IPS DF 4.7 (cell line): ENCODE results near the gene XK.
"Not testable (repeated sequence)": the region's sequence is repeated elsewhere in the genome, so short reads cannot be mapped to it uniquely, and the experiment has no call there.

Source experiments
- DNase-seq: peaks from one replicate; pipeline ENCODE4 v3.0.0-alpha.2; 2013; ENCODE audit warnings: low spot score; ENCODE audit errors: extremely low read depth

The XK gene, protein sequence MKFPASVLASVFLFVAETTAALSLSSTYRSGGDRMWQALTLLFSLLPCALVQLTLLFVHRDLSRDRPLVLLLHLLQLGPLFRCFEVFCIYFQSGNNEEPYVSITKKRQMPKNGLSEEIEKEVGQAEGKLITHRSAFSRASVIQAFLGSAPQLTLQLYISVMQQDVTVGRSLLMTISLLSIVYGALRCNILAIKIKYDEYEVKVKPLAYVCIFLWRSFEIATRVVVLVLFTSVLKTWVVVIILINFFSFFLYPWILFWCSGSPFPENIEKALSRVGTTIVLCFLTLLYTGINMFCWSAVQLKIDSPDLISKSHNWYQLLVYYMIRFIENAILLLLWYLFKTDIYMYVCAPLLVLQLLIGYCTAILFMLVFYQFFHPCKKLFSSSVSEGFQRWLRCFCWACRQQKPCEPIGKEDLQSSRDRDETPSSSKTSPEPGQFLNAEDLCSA

GRCh38 chrX:37685381-37686359, at the start of gene XK:
TSS of gene XK (plus strand) at chrX:37685791. CDS start at chrX:37685962, 171 bp downstream.
- DNase-seq: no peak

DNA sequence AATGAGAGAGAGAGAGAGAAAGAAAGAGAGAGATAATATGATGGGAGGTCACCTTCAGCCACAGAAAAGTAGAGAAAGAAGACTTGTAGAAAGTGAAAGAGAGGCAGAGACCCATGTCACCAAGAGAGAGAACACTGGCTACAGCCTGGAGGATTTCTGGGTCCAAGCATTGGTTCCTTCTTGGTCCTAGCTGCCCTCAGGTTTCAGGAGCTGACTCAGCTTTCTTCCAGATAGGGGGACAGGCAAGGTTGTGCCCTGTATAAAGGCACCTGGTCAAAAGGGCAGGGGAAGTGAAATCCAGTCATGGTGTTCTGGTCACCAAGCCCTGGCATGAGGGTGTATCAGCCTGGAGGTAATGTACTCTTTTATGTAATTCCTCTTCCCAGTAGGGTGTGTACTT, 47.5 kb upstream of the XK start:
- DNase-seq: no peak

DNA sequence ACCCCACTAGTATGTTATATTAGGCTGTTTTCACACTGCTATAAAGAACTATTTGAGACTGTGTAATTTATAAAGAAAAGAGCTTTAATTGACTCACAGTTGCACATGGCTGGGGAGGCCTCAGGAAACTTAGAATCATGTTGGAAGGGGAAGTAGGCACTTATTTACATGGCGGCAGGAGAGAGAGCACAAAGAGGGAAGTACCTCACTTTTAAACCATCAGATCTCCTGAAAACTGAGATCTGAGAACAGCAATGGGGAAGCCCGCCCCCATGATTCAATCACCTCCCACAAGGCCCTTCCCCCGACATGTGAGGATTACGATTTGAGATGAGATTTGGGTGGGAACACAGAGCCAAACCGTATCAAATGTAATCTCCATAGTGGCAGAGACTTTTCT, 45.4 kb upstream of the XK start:
- no peak for DNase-seq

GRCh38 chrX:37641859-37642258, 43.7 kb upstream of the XK start:
- DNase-seq: no peak

DNA sequence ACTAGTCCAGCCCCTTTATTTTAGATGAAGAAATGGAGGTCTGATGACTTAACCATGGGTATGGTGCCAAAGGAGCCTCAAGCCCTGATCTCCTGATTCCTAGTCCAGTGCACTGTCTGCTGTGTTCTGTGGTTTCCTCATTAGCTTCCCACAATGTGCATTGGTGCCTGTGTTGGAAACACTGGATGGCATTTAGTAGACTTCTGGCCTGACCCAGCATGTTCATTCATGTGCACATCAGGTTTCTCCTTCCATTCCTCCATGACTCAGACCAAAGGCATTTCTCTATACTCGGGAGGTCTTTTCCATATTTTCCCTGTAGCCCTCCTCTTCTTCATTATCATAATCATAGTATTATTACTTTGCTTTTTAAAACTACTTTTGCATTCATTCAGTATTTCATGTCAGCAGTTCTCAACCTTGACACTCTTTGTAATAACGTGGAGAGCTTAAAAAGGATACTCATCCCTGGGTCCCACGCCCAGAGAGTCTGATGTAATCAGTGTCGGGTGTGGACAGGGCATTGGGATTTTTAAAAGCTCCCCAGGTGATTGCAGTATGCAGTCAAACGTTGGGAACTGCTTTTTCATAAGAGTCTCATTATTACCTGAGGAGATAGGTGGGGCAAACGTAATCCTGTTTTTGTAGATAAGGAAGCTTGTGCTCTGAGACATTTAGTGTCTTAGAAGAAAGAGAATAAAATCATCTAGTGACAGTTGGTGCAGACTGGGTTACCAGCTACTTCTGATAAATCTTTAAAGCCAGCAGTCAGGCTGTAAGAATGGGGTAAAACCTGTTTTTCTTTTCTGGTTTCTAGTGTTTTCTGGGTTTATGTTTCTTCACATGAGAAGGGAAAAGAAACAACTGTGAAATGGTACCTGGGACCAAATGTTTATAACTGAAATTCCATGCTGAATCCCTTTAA, 40.9 kb upstream of the XK start:
- no peak for DNase-seq

DNA sequence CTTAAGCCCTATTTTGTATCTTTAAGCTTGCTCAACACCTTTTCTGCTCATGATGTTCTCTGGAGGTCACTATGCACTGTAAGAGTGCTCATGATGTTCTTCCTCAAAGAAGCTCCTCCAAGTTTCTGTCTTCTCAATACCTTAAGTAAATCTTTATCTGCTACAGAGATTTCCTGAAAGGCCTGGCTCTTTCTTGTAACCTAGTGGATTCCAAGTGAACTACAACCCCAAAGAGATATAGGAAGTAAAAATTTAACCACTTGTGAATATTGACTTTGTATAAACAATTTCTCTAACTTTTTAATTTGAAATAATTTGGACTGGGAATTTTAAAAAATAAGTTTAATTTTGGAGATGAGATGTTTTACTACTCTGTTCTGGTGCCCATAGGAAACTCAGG, 39.3 kb upstream of the XK start:
- DNase-seq: no peak

DNA sequence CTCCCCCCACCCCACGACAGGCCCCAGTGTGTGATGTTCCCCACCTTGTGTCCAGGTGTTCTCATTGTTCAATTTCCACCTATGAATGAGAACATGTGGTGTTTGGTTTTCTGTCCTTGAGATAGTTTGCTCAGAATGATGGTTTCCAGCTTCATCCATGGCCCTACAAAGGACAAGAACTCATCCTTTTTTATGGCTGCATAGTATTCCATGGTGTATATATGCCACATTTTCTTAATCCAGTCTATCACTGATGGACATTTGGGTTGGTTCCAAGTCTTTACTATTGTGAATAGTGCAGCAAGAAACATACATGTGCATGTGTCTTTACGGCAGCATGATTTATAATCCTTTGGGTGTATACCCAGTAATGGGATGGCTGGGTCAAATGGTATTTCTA, 34.7 kb upstream of the XK start:
- not testable (repeated sequence) for DNase-seq

DNA sequence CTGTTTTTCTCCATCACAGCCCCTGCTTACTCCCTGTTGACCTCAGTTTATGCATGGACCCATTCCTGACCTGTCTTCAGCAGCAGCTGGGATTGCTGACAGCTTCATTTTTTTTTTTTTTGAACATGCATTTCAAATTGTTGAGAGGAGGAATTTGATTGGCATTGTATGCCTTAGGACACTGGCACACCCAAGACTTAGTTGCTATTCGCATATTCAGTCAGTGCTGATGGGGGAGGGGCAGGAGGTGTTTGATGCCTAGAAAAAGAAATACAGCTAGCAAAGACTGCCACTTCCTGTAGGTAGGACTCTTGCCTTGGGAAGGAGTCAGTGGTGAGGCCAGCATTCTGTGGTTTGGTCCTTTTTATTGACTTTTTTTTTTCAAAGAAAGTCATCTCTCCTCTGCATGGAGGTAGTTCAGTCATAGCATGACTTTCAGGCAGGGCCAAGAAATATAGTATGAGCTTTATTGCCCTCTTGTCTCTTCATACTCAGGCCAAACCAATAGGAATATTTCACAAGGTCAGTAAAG, 33.6 kb upstream of the XK start:
- no peak for DNase-seq

DNA sequence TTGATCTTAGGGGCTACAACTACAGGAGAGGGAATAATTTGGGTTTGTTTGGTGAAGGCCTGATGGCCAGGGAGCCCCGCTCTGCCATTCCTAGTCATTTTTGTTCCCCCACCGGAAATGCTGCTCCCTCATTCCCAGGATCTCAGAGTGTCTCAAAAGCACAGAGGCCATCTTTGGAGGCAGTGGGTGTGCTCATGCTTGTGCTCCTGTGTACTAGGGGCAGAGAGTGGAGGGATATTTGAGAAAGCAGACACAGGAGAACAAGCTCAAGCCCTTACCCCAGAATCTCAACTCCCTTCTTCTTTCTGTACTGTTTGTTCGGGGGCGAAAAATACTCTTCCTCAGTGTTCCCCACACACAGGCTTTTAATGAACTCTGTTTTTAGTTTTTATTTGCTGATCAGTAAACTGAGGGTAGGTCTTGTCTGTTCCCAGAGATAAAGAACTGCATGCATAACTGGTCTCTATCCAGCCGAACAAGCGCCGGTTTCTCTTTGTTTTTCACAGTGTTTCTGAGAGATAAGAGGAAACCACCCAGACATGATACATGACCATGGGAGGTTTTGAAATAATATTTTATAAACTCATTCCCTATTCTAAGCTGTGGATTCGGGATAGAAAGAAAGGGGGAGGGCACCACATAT, 32.9 kb upstream of the XK start:
- DNase-seq: no peak

GRCh38 chrX:37653397-37654085, 32.0 kb upstream of the XK start:
- no peak for DNase-seq

- DNase-seq: no peak
Measured at GRCh38 chrX:37658343-37659030, 27.1 kb upstream of the XK start.

DNA sequence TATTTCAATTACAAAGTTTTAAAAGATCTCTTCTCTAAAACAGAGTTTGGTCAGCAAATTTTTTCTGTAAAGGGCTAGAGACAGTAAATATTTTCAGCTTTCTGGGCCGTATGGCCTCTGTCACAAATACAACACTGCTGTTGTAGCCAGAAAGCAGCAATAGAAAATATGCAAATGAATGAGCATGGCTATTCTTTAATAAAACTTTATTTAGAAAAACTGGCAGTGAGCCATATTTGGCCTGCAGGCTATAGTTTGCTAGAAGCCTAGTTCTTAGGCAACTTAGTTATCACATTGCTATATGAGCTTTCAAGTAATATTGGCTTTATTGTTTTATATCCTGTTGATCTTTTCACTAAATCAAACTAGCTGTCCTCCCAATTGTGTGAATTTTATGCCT, 26.5 kb upstream of the XK start:
- DNase-seq: no peak

GRCh38 chrX:37662181-37662580, 23.4 kb upstream of the XK start:
- DNase-seq: no peak

DNA sequence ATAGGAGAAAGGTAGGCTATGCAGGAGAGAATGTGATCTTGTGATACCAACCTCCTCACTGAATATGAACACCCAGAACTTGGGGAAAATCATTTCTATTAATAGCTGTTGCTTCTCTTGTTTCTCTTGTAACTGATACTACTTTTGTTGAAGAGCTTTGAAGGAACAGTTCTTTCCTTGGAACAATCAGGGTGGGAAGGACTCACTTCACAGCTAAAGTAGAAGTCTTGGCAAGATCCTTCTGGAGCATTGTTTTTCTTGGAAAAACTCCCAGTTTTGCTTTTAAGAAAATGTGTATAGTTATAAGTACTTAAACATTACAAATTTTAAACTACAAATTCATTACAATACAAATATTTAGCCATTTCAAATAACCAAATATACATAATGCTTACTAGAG, 19.1 kb upstream of the XK start:
- DNase-seq: no peak

DNA sequence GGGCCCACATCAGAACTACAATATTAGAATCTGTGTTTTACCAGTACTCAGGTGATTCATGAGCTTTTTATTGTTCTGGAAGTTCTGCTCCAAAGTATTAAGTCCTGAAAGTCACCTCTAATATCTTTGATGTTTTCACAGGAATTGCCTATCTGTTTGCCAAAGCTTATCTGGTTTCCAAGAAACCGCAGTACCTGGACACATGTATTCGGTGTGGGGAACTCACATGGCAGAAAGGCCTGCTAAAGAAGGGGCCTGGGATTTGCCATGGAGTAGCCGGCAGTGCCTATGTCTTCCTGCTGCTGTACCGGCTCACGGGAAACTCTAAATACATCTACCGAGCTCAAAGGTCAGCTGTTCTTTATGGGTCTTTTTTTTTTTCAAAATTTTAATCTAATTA, 18.4 kb upstream of the XK start:
- DNase-seq: no peak

DNA sequence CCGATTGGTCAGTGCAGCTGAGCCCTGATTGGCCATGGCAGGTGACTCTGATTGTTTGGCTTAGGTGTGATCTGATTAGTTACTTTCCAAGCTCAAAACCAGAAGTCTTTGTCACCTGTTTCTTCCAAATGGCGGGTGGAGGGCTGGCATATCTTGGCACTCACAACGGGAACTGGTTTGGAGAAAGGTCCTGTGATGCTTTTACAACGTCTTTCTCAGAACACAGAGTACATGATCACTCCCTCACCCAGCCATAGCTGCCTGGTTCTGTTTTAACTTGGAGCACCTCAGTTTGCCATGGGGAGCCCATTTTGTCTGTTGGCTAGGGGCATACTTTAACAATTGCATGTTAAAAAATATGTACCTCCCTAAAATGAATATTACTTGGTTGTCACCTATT, 13.0 kb upstream of the XK start:
- DNase-seq: no peak

DNA sequence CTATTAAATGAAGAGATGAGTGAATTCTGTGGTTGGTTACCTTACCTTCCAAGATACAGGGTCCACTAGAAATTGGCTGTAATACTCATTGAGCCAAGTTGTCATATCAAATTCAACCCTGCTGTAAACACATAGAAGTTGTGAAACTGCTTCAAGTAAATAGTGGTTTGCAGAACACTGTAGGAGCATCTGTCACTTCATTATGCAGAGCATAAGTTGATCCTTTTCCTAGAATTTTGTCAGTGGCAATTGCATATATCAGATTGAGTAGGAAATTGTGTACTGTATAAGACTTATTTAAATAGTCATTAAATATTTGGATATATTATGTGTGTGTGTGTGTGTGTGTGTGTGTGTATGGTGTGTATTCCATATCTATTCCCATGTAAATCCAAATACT, 8.8 kb upstream of the XK start:
- DNase-seq: no peak

DNA sequence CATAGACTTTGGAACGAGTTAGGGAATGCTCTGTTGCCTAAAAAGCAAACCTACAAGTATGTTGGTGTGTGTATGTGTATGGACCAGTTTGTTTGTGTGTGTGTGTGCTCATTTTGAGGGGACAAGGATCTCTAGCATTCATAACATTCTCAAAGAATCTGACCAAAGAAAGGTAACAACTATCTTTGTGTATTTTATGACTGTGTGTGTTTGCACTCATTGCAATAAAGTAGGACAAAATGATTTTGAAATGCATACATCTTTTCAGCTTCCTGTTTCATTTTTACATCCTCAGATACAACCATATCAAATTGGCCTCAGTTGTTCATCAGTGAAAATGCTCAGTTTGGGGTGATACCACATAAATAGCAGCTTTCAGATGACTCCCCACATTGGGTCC, 8.3 kb upstream of the XK start:
- no peak for DNase-seq

GRCh38 chrX:37677765-37678164, 7.8 kb upstream of the XK start:
- DNase-seq: no peak
